DMS153 treated with DMSO at 0.1 percent for 48 hours (cell line): ENCODE measurements around the gene BPTF.
A peak's percentile ranks its signal among the peaks of the same experiment; 100 is the strongest.
"Not testable (repeated sequence)": the region's sequence is repeated elsewhere in the genome, so short reads cannot be mapped to it uniquely, and the experiment has no call there.

Source experiments
- DNase-seq: peaks from one replicate; lab custom pipeline; 2025; ENCODE audit not compliant: unreplicated experiment; lab: John Stamatoyannopoulos, UW

The BPTF gene

GRCh38 chr17:67824735-67825626, at the start of gene BPTF:
Gene BPTF, plus strand, starts transcription at chr17:67825503. Its CDS starts 222 bp downstream, at chr17:67825725.
- peak; percentile 70 for DNase-seq

GRCh38 chr17:67779098-67779672, 46.1 kb upstream of the BPTF start:
- DNase-seq: no peak

- DNase-seq: no peak
These were observed 40.8 kb upstream of the BPTF start for GRCh38 chr17:67784364-67785121.

- DNase-seq: no peak
These were observed 40.2 kb upstream of the BPTF start for GRCh38 chr17:67785122-67785477.

GRCh38 chr17:67785504-67785903, 39.8 kb upstream of the BPTF start:
- DNase-seq: no peak

GRCh38 chr17:67800495-67800928, 24.8 kb upstream of the BPTF start:
- DNase-seq: peak; percentile 11

GRCh38 chr17:67801626-67802175, 23.6 kb upstream of the BPTF start:
- DNase-seq: no peak

GRCh38 chr17:67810464-67810863, 14.8 kb upstream of the BPTF start:
- DNase-seq: no peak

- not testable (repeated sequence) for DNase-seq
These were observed 12.9 kb upstream of the BPTF start for GRCh38 chr17:67812380-67812779.

GRCh38 chr17:67813803-67814180, 11.5 kb upstream of the BPTF start:
- no peak for DNase-seq

- no peak for DNase-seq
These were observed 6.9 kb upstream of the BPTF start for GRCh38 chr17:67818110-67819002.

- no peak for DNase-seq
These were observed 5.6 kb upstream of the BPTF start for GRCh38 chr17:67819722-67820121.

GRCh38 chr17:67821871-67822367, 3.4 kb upstream of the BPTF start:
- DNase-seq: no peak

GRCh38 chr17:67825627-67826601, 611 bp downstream of the BPTF start:
- peak; percentile 6 for DNase-seq

GRCh38 chr17:67829331-67829730, 4.0 kb downstream of the BPTF start:
- DNase-seq: peak; percentile 22

GRCh38 chr17:67830440-67830839, 5.1 kb downstream of the BPTF start:
- DNase-seq: no peak

- no peak for DNase-seq
These were observed 6.0 kb downstream of the BPTF start for GRCh38 chr17:67831268-67831667.

- DNase-seq: no peak
These were observed 7.8 kb downstream of the BPTF start for GRCh38 chr17:67833134-67833533.
